ENCODE data around the gene ALG14. TPM values are rescaled to one million over a fixed set of nuclear protein-coding genes. Genes with fewer than 3 reads are reported as not detected.

The ALG14 gene
- total RNA-seq, 1 experiment from 2014 or later: 5.7 TPM

GRCh38 chr1:94936861-94937620 lies 135.7 kb downstream of the ALG14 start:
- H3K9ac ChIP-seq (ENCODE audit: low read length): no peak overlapping the region
- intact Hi-C loops (cut with micrococcal nuclease): no loop called here
- ChIA-PET POLR2A (interaction anchor here (1.6 kb wide), 1 partner anchor 11 kb away, joined by 3 read pairs; no protein-coding TSS in a partner anchor), CTCF (no interaction called here), RAD21 (ENCODE audit: low non-redundant PET in 1 of 2, low total read pairs in 2 of 2, uncharacterized antibody in 2 of 2, unreplicated experiment in 2 of 2) (no interaction called here)
- H4K20me1 ChIP-seq (ENCODE audit: insufficient read depth): no peaks in the 10 kb centered on the region
- no peaks in the 10 kb centered on the region for H3K9me3 ChIP-seq (ENCODE audit: control insufficient read depth in 1 of 2, insufficient read depth in 1 of 2, low read depth in 1 of 2, low read length in 2 of 2)
- H3K27me3 ChIP-seq (ENCODE audit: insufficient read depth, low read length): no peaks in the 10 kb centered on the region
- BruUV-seq (replicated peaks): no TSS peak
- H3K79me2 ChIP-seq (ENCODE audit: insufficient read depth, low read length): no peaks in the 10 kb centered on the region
- no peak overlapping the region for H3K4me3 ChIP-seq (replicated peaks in 1 of 2; ENCODE audit: low read depth in 1 of 2, low read length in 2 of 2)
- H2AFZ ChIP-seq (ENCODE audit: low read depth, low read length, poor library complexity, severe bottlenecking): no peak overlapping the region
- no peaks in the 10 kb centered on the region; the same call in 1 of the 2 replicates for H3K9me2 ChIP-seq (ENCODE audit: insufficient read depth)
- no peaks in the 10 kb centered on the region for H3K36me3 ChIP-seq (ENCODE audit: control insufficient read depth in 1 of 2, insufficient read depth in 2 of 2, low read length in 2 of 2)
- H3K4me1 ChIP-seq (ENCODE audit: control insufficient read depth in 1 of 2, insufficient read depth in 2 of 2, low read length in 2 of 2): peaks cover 0 to 2% of the 10 kb centered on the region in 2 experiments; a peak in 3 of 4 replicates
- no peak for TF ChIP-seq ZNF274 (IDR thresholded peaks at IDR 0.05; ENCODE audit: low read depth, low read length)
- TF ChIP-seq, protein P1, sequence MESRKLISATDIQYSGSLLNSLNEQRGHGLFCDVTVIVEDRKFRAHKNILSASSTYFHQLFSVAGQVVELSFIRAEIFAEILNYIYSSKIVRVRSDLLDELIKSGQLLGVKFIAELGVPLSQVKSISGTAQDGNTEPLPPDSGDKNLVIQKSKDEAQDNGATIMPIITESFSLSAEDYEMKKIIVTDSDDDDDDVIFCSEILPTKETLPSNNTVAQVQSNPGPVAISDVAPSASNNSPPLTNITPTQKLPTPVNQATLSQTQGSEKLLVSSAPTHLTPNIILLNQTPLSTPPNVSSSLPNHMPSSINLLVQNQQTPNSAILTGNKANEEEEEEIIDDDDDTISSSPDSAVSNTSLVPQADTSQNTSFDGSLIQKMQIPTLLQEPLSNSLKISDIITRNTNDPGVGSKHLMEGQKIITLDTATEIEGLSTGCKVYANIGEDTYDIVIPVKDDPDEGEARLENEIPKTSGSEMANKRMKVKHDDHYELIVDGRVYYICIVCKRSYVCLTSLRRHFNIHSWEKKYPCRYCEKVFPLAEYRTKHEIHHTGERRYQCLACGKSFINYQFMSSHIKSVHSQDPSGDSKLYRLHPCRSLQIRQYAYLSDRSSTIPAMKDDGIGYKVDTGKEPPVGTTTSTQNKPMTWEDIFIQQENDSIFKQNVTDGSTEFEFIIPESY (IDR thresholded peaks at IDR 0.05; ENCODE audit: extremely low read depth, insufficient replicate concordance, low read length): no peak
- TF ChIP-seq SP1 (IDR thresholded peaks at IDR 0.05; ENCODE audit: low read depth): no peak
- no peak for TF ChIP-seq FOSL1 (IDR thresholded peaks at IDR 0.05; ENCODE audit: low read depth)
- TF ChIP-seq EGR1 (IDR thresholded peaks at IDR 0.05; ENCODE audit: low read depth): no peak
- no peak for TF ChIP-seq ELF1 (IDR thresholded peaks at IDR 0.05; ENCODE audit: borderline replicate concordance, low read depth)
- TF ChIP-seq MAX (IDR thresholded peaks at IDR 0.05): no peak
- no peak for TF ChIP-seq POLR2A (IDR thresholded peaks at IDR 0.05; ENCODE audit: borderline replicate concordance, extremely low read depth, insufficient read depth, insufficient read length)
- no peak for TF ChIP-seq JUND (IDR thresholded peaks at IDR 0.05)
- no peak for TF ChIP-seq RAD21 (IDR thresholded peaks at IDR 0.05; ENCODE audit: low read depth)
- no peak for TF ChIP-seq ZFX (IDR thresholded peaks at IDR 0.05)
- TF ChIP-seq SRF (IDR thresholded peaks at IDR 0.05; ENCODE audit: low read depth): no peak
- TF ChIP-seq EZH2 (IDR thresholded peaks at IDR 0.05): no peak
- TF ChIP-seq POLR2AphosphoS5 (IDR thresholded peaks at IDR 0.05; ENCODE audit: low read depth, low read length): no peak
- TF ChIP-seq SIN3A (IDR thresholded peaks at IDR 0.05; ENCODE audit: low read depth): no peak
- TF ChIP-seq ATF3 (IDR thresholded peaks at IDR 0.05): no peak
- no peak for TF ChIP-seq CEBPB (IDR thresholded peaks at IDR 0.05; ENCODE audit: low read depth)
- DNase-seq (ENCODE audit: low read depth, low spot score) (no peak), ATAC-seq (no peak)
- H3K27ac ChIP-seq (ENCODE audit: low read depth, low read length): no peak overlapping the region
- no peak overlapping the region for H3K4me2 ChIP-seq (ENCODE audit: low read length)

All from HCT116 (cell line).